Activated naive CD4-positive, alpha-beta T cell treated with anti-CD3 and anti-CD28 coated beads for 36 hours (primary cell): ENCODE data around the gene FUT1. TPM values are rescaled to one million over a fixed set of nuclear protein-coding genes. Genes with fewer than 3 reads are reported as not detected.

ENCODE experiments used
- CTCF ChIA-PET: fragments of 350-600 bp; sonication (Branson Sonifier 250); formaldehyde crosslinking; loops from one replicate; lab custom pipeline; 2021; ENCODE audit warnings: antibody characterized with exemption; lab: Charles Lee
- DNase-seq: peaks from one replicate; pipeline ENCODE4 v3.0.0-alpha.2; 2020
- H3K27ac Mint-ChIP-seq: one replicate; pipeline ENCODE4 v1.8.0; 2021; ENCODE audit warnings: mild to moderate bottlenecking, mixed read lengths
- H3K27me3 Mint-ChIP-seq: one replicate; pipeline ENCODE4 v1.8.0; 2021; ENCODE audit warnings: low read depth, mixed read lengths
- H3K36me3 Mint-ChIP-seq: one replicate; pipeline ENCODE4 v1.8.0; 2021; ENCODE audit warnings: low read depth, mixed read lengths
- H3K4me1 Mint-ChIP-seq: one replicate; pipeline ENCODE4 v1.8.0; 2021; ENCODE audit warnings: low read depth, mixed read lengths
- H3K4me3 Mint-ChIP-seq: one replicate; pipeline ENCODE4 v1.8.0; 2021; ENCODE audit warnings: mild to moderate bottlenecking, moderate library complexity, mixed read lengths
- H3K9me3 Mint-ChIP-seq: one replicate; pipeline ENCODE4 v1.8.0; 2021; ENCODE audit warnings: mixed read lengths
- intact Hi-C: fragments of 100-400 bp; cut with micrococcal nuclease; formaldehyde crosslinking; loops from one replicate; pipeline ENCODE4 v1.15.1; 2023
- total RNA-seq, 2 experiments: library from RNA; stranded (reverse); gene quantifications; one replicate each; pipeline ENCODE4 v1.2.3, GENCODE V29; 2021

FUT1 gene
- total RNA-seq, 2 experiments from 2014 or later = 0.07 to 0.12 TPM

GRCh38 chr19:48708471-48708870 is 44.0 kb downstream of the FUT1 start:
- intact Hi-C loops = no loop called here
- DNase-seq = no peak
- H3K27ac Mint-ChIP-seq = no peak overlapping the region
- H3K36me3 Mint-ChIP-seq = peaks cover 8% of the 10 kb centered on the region
- H3K9me3 Mint-ChIP-seq = peaks cover 4% of the 10 kb centered on the region
- H3K4me1 Mint-ChIP-seq = peaks cover 4% of the 10 kb centered on the region
- CTCF ChIA-PET = no interaction called here
- no peaks in the 10 kb centered on the region for H3K27me3 Mint-ChIP-seq
- H3K4me3 Mint-ChIP-seq = no peak overlapping the region

GRCh38 chr19:48705431-48705830 is 47.0 kb downstream of the FUT1 start:
- H3K36me3 Mint-ChIP-seq = peaks cover 6% of the 10 kb centered on the region
- no peak overlapping the region for H3K4me3 Mint-ChIP-seq
- H3K27ac Mint-ChIP-seq = no peak overlapping the region
- H3K27me3 Mint-ChIP-seq = no peaks in the 10 kb centered on the region
- DNase-seq = no peak
- CTCF ChIA-PET = no interaction called here
- no peaks in the 10 kb centered on the region for H3K9me3 Mint-ChIP-seq
- no peaks in the 10 kb centered on the region for H3K4me1 Mint-ChIP-seq
- intact Hi-C loops = no loop called here

- H3K36me3 Mint-ChIP-seq = peaks cover 6% of the 10 kb centered on the region
- DNase-seq = no peak
- no peak overlapping the region for H3K4me3 Mint-ChIP-seq
- H3K27me3 Mint-ChIP-seq = peaks cover 2% of the 10 kb centered on the region
- CTCF ChIA-PET = no interaction called here
- intact Hi-C loops = no loop called here
- H3K9me3 Mint-ChIP-seq = no peaks in the 10 kb centered on the region
- no peak overlapping the region for H3K27ac Mint-ChIP-seq
- no peaks in the 10 kb centered on the region for H3K4me1 Mint-ChIP-seq
These were observed 49.1 kb downstream of the FUT1 start for GRCh38 chr19:48703316-48703715.

GRCh38 chr19:48702701-48703100 is 49.7 kb downstream of the FUT1 start:
- H3K4me3 Mint-ChIP-seq = no peak overlapping the region
- H3K27ac Mint-ChIP-seq = no peak overlapping the region
- peaks cover 6% of the 10 kb centered on the region for H3K36me3 Mint-ChIP-seq
- CTCF ChIA-PET = no interaction called here
- intact Hi-C loops = no loop called here
- peaks cover 3% of the 10 kb centered on the region for H3K4me1 Mint-ChIP-seq
- H3K9me3 Mint-ChIP-seq = no peaks in the 10 kb centered on the region
- no peak for DNase-seq
- peaks cover 5% of the 10 kb centered on the region for H3K27me3 Mint-ChIP-seq

- CTCF ChIA-PET = interaction anchor here (0.6 kb wide), 1 partner anchor 273 kb away, joined by 6 read pairs; no protein-coding TSS in a partner anchor
These were observed 54.4 kb downstream of the FUT1 start for GRCh38 chr19:48698046-48698445.

More at GRCh38 chr19:48698046-48698445, 54.4 kb downstream of the FUT1 start:
- DNase-seq = no peak
- intact Hi-C loops = no loop called here
- Mint-ChIP-seq H3K9me3 (no peaks in the 10 kb centered on the region), H3K27me3 (peaks cover 15% of the 10 kb centered on the region), H3K4me1 (peaks cover 15% of the 10 kb centered on the region), H3K27ac (no peak overlapping the region), H3K36me3 (peaks cover 2% of the 10 kb centered on the region), H3K4me3 (no peak overlapping the region)

Other genes starting within 250 kb of the FUT1 start
- 1 to 10 TPM; 2.3 to 2.6 TPM for gene LMTK3, start 240.8 kb downstream of the FUT1 start, total RNA-seq
- not detected for gene SULT2B1, start 200.5 kb downstream of the FUT1 start, total RNA-seq
- not detected for gene SPACA4, start 145.9 kb downstream of the FUT1 start, total RNA-seq
- gene FAM83E, start 137.6 kb downstream of the FUT1 start, total RNA-seq = 1 to 10 TPM; 2.0 TPM
- gene RPL18, start 133.5 kb downstream of the FUT1 start, total RNA-seq = 1,000 to 10,000 TPM; 2,373 to 2,473 TPM
- 10 to 100 TPM; 20.1 to 20.6 TPM for gene SPHK2, start 133.1 kb downstream of the FUT1 start, total RNA-seq
- gene DBP, start 115.3 kb downstream of the FUT1 start, total RNA-seq = 1 to 10 TPM; 7.8 to 9.7 TPM
- 10 to 100 TPM; 12.0 to 14.9 TPM for gene CA11, start 106.5 kb downstream of the FUT1 start, total RNA-seq
- under 1 TPM in 1 of 2 experiments, not detected in 1; 0.17 TPM for gene NTN5, start 79.6 kb downstream of the FUT1 start, total RNA-seq
- not detected for gene FUT2, start 56.7 kb downstream of the FUT1 start, total RNA-seq
- under 1 TPM; 0.44 to 0.57 TPM for gene MAMSTR, start 32.9 kb downstream of the FUT1 start, total RNA-seq
- under 1 TPM in 1 of 2 experiments, not detected in 1; 0.17 TPM for gene RASIP1, start 12.0 kb downstream of the FUT1 start, total RNA-seq
- gene IZUMO1, start 5.7 kb downstream of the FUT1 start, total RNA-seq = not detected
- not detected for gene FGF21, start 2.9 kb upstream of the FUT1 start, total RNA-seq
- 10 to 100 TPM; 66.4 to 66.8 TPM for gene BCAT2, start 58.4 kb upstream of the FUT1 start, total RNA-seq
- gene HSD17B14, start 83.8 kb upstream of the FUT1 start, total RNA-seq = under 1 TPM in 1 of 2 experiments, not detected in 1; 0.50 TPM
- 1 to 10 TPM; 8.3 to 8.8 TPM for gene PLEKHA4, start 116.0 kb upstream of the FUT1 start, total RNA-seq
- gene PPP1R15A, start 119.8 kb upstream of the FUT1 start, total RNA-seq = 10 to 100 TPM; 96.5 to 97.4 TPM
- under 1 TPM; 0.54 to 0.81 TPM for gene TULP2, start 146.1 kb upstream of the FUT1 start, total RNA-seq
- gene NUCB1, start 147.7 kb upstream of the FUT1 start, total RNA-seq = 100 to 1,000 TPM; 172 to 182 TPM
- gene DHDH, start 181.1 kb upstream of the FUT1 start, total RNA-seq = 1 to 10 TPM; 4.2 to 4.5 TPM
- 100 to 1,000 TPM; 267 to 302 TPM for gene BAX, start 202.2 kb upstream of the FUT1 start, total RNA-seq
- gene FTL, start 212.7 kb upstream of the FUT1 start, total RNA-seq = 1,000 to 10,000 TPM; 1,093 to 1,120 TPM
- gene GYS1, start 240.7 kb upstream of the FUT1 start, total RNA-seq = 10 to 100 TPM; 29.6 to 31.2 TPM
- gene RUVBL2, start 241.2 kb upstream of the FUT1 start, total RNA-seq = 100 to 1,000 TPM; 119 to 126 TPM